SKM-1 (cell line): Measurements from ENCODE around the gene JAZF1.
"Not testable (repeated sequence)": the region's sequence is repeated elsewhere in the genome, so short reads cannot be mapped to it uniquely, and the experiment has no call there.

Source experiments
- DNase-seq: peaks from one replicate; lab custom pipeline; 2025; ENCODE audit not compliant: unreplicated experiment; lab: John Stamatoyannopoulos, UW

The JAZF1 gene

DNA sequence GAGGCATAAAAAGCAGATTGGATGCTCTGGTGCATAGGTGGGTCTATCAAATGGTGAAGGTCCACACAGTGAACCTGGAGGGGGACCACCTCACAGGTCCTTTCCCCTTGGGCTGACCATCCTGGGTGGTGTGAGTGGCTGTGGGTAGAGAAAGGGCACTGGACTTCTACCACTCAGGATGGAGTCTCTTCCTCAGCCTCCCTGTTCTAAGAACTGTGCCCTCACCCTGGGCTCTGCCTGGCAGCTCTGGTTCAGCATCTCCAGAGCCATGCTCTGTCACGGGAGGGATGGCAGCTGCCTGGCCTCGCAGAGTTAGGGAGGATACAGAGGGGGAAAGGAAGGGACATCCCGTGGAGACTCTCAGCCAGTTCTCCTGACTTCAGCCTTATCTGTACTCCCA lies 318.8 kb downstream of the JAZF1 start:
- no peak for DNase-seq

DNA sequence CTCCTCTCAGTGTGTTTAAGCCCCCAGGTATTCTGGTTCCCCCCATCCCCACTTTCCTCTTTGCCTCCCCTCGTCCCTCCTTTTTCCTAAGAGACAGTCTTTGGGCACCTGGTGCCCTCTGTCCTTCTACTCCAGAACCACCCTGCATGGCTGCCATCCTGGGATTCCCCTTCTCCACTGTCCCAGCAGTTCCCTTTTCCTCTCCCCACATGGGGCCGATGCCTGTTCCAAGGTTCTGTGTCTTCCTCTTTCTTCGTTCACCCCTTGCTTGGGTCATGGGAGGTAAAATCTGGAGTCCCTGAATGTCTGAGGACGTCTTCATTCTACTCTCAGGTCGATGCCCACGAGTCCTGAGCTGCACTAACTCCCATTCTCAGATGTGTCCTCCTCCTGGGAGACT lies 319.8 kb downstream of the JAZF1 start:
- no peak for DNase-seq

GRCh38 chr7:27856703-27857485 lies 323.7 kb downstream of the JAZF1 start:
- DNase-seq, result not testable (repeated sequence)

DNA sequence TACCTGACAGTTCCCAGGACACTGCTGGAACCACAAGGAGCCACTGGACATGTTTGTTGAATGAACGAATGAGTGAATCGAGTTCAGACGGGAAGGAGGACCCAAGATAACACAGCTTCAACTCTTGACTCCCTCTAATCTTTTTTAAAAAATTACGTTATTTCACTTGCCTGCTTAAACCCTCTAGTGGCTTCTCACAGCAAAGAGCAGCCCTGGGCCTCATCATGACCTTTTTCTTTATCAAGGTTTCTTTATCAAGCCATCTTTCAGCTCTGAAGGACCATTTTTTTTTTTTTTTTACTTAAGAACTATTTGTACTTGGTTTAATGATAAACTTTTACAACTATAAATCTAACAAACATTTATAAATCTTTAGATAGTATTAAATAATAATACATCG lies 330.1 kb downstream of the JAZF1 start:
- DNase-seq, result no peak

- no peak for DNase-seq
These were observed 334.2 kb downstream of the JAZF1 start for GRCh38 chr7:27846388-27846787.

DNA sequence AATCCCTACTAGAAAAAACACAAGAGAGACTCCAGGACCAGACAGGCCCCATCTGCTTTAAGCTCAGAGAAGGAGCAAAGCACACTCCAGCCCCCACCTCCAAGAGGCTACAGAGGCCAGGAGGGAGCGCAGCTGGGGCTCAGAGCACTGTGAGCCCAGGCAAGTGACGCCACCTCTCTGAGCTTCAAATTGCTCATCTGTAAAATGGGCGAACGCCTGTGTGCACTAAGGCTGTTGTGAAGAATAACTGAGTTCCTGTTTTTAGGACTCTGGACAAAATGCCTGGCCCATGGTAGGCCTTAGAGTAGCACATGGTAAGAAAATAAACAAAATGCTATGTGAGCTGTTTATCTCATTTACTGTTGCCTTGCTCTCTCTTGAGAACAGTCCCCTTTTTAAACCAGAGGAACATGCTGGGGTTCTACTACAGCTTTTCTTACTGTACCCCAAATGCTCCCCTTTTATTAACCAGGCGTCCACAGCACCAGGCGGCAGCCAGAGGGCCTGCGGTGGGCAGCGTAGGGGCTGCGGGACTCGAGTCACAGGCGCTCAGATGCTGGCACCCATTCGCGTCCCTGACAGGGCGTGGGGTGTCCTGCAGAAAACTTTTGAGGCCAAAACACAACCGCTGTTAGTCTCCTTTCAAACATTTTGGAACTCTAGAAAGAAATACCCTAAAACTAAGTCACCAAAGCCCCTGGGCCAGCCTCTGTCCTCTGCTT lies 336.9 kb downstream of the JAZF1 start:
- DNase-seq, result no peak

DNA sequence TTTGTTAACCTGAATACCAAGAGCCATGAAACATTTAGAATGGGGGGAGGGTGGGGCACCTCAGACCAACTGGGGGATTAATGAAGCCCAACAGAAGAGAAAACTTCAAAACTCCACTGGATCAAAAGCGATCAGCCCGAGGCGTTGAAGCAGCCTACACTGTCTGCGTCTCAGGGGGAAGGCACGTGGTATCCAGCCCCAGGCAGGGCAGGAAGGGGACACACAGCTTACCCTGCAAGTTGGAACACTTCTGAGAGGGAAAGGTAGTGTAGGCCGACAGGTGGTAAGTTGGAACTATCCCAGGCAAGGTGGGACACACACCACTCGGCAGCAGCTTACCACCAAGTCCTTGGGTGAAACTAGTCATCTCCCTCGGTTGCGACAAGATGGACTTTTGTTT lies 337.7 kb downstream of the JAZF1 start:
- no peak for DNase-seq

- DNase-seq, result no peak
These were observed 338.4 kb downstream of the JAZF1 start for GRCh38 chr7:27842094-27842692.

DNA sequence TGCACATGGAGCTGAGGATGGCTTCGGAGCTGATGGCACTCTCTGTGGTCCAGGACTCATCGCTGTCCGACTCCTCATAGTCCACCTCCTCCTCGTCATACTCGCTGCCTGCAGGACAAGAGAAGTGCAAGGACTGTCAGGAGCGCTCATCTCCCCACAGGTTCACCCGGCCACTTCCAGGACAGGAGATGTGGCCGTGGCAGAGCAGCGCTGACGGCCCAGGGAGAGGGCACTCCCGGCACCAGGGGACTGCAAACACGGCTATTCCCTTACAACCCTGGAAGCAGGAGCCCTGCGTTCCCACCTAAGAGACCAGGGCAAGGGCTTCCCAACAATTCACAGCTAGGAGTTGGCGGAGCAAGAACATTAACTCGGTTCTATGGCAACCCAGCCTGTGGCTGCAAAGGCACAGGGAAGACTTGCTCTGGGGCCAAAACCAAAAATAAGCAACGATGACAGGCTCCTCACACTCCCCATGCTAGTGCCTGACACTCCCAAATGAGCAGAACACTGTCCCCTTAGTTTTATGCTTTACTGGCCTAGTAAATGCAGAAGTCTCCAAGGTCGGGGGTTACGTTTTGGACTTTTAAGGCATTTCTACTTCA lies 339.7 kb downstream of the JAZF1 start:
- DNase-seq, result no peak

GRCh38 chr7:27840313-27840712 lies 340.3 kb downstream of the JAZF1 start:
- no peak for DNase-seq

DNA sequence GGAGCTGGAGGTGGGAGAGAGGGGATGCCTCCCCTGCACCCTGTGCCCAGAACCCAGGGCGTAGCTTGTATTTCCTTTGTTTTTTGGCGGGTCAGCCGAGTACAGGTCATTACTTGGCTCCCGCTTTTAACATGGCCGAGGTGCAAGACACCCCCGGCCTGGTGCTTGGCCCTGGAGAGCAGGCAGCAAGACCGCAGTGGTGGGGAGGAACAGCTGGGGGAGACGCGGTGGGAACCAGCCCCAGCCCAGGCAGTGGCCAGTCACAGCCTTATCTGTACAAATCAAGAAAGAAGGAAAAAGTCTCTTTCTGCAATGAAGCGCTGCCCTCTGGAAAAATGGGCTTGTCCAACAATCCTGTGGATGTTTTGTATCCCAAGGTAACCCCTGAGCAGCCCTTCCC lies 341.5 kb downstream of the JAZF1 start:
- DNase-seq, result no peak

DNA sequence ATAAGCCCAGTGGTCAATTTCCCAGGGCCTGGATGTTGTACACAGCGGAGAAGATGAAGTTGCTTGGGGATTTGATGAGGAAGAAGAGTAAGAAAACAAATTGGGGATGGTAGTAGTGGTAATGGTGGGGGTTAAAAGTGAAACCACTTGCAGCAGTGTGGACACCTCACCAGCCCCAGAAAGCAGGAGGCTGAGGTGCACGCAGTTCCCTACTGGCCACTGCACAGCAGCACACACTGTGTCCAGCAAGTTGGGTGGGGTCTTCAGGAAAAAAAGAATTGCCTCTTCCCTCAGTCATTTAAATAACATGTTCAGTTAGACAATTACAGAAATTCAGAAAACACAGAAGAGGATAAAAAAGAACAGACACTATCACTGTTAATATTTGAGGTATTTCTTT lies 344.1 kb downstream of the JAZF1 start:
- no peak for DNase-seq

DNA sequence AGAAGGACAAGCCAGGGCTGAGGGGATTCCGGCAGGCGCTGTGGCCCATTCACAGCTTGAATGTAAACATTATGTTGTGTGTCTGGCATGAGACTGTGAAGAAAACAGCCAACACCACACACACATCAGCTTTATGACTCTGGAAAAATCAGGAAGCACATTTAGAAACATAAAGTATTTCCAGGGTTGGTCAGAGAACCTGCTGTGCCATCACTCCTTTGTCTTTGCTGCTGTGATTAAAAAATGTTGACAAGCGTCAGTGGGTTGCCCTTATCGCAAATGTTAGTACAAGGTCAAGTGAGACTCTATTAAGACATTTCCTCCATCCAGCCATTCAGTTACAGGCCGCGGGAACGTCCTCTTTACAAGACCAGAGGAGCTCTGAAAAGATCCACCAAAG lies 345.2 kb downstream of the JAZF1 start:
- DNase-seq, result no peak

DNA sequence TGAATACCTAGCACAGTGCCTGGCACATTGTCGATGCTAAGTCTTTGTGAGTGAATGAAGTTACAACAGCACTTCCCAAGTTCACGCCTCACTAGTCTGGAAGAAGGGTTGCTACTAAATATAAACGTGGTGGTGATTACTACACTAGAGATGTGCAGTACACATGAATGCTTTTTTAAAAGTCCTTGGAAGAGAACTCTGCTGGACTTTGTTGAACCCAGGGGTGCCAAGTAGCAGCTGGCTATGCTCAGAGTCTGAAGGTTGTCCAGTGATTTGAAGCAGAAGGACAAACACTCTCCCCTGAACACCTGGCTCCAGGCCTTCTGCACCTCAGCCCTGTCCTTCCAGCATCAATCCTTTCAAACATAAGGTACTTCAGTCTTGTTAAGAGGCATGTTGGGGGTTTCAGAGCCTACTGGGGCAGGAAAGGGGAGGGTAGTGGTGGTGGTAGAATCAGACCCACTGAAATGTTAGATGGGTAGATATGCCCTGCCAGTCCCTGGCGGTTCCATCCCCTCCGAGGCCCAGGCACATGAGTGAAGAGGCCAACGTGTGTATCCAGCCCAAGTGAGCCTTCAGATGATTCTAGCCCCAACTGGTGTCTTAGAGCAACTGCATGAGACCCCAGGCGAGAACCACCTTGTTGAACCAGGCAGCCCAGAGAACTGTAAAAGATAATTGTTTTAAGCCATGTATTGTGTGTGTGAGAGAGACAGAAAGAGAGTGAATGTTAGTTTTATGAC lies 346.2 kb downstream of the JAZF1 start:
- DNase-seq, result no peak

DNA sequence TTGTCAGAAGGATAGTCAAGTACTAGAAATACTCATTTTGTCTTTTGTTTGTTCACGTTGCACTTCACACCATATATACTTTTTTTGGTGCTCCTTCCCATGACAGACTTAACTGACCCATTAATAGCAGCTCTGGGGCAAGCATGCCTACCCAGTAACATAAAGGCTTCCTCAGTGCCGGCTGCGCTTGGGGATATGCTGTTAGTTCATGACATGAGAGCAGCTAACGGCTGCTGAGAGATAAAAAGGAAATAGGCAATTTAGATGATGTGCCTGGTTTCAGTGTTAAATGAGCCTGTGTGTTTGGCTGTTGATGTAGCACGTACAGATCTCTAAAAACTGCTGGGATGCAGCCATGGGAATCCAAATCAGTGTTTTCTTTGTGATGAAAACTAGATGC lies 354.2 kb downstream of the JAZF1 start:
- DNase-seq, result no peak

- no peak for DNase-seq
These were observed 354.7 kb downstream of the JAZF1 start for GRCh38 chr7:27825891-27826290.

DNA sequence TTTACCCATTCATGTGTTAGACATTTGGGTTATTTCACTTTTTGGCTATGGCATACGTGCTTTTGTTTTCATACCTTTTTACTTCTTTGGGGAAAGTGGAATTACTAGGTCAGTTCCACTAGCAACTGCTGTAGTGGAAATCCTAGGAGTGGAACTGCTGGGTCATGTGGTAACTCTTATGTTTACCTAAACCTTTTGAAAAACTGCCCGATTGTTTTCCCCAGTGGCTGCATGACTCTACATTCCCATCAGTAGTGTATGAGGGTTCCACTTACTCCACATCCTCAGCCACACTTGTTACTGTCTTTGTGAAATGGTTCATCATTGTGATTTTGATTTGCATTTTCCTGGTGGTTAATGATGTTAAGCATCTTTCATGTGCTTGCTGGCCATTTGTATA lies 358.4 kb downstream of the JAZF1 start:
- no peak for DNase-seq

DNA sequence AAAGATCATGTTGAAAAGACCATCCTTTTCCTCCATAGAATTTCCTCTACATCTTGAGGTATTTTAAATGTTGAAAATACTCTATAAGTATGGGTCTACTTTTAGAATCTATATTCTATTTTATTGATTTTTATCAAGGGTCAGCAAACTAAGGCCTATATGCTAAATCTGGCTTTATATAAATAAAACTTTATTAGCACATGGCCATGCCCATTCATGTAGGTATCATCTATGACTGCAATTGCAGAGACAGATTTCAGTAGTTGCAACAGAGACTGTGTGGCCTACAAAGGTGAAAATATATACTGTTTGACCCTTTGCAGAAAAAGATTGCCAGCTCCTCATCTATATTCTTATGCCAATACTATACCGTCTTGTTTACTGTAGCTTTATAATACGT lies 367.9 kb downstream of the JAZF1 start:
- no peak for DNase-seq

DNA sequence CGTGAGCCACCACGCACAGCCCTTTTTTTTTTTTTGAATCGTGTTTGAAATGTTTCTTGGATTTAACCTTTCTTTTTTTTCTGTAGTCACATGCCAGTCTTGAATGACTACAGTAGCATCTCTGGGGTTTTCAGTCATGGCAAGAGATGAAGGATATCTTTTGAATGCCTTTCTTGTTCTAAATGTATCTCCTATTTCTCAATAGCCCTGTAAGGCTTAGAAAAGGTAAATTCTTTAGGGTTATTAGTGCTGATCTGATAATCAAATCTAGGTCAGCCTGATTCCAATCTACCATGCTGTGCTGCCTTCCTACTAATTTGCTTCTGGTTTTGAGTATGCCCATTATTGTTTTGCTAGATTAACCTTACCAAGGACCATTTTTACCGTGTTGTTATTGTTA lies 370.4 kb downstream of the JAZF1 start:
- no peak for DNase-seq

- no peak for DNase-seq
These were observed 372.0 kb downstream of the JAZF1 start for GRCh38 chr7:27808626-27809025.

DNA sequence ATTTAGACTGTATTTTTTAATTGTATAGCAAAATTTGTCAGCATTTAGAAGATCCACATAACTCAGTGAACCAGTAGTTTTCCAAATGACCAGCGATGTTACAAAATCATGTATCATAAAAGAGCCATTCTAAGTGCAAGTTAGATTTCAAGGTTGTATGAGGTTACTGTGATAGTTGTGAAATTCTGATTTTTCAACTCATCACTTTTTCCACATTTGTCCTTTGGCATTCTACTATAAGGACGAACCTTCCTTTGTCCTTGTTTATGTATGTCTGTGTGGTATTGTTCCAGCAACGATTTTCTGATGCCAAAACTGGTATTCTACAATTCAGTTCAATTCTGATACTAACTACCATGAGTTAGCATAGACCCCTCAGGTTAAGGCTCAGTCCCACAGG lies 376.5 kb downstream of the JAZF1 start:
- DNase-seq, result no peak
